ENCODE results near the gene TNFSF9. TPM values are rescaled to one million over a fixed set of nuclear protein-coding genes. Genes with fewer than 3 reads are reported as not detected.
"Not testable (repeated sequence)": the region's sequence is repeated elsewhere in the genome, so short reads cannot be mapped to it uniquely, and the experiment has no call there.

TNFSF9 gene
- total and polyA plus RNA-seq, 4 donors, result 0.08 to 0.12 TPM; not detected in 2

- H3K4me1 ChIP-seq (ENCODE audit: control insufficient read depth in 4 of 4, insufficient read depth in 4 of 4, low read length in 3 of 4), result no peaks in the 10 kb centered on the region
- TF ChIP-seq HNF4A (conservative IDR thresholded peaks at IDR 0.05) (no peak), REST (IDR thresholded peaks at IDR 0.05) (peak; percentile 98)
- H3K4me3 ChIP-seq (ENCODE audit: low read depth in 1 of 3, low read length in 3 of 3), result no peak overlapping the region
- no peak overlapping the region for H3K9ac ChIP-seq (ENCODE audit: low read depth in 1 of 2, low read length in 2 of 2)
- H3K27me3 ChIP-seq (ENCODE audit: control insufficient read depth in 4 of 4, insufficient read depth in 4 of 4, low read length in 3 of 4), result peaks cover 0 to 2% (median under 1%) of the 10 kb centered on the region in 4 donors
- H3K36me3 ChIP-seq (ENCODE audit: control insufficient read depth in 4 of 4, insufficient read depth in 3 of 4, low read depth in 1 of 4, low read length in 3 of 4), result no peaks in the 10 kb centered on the region
- WGBS, result 63% methylated on average over 2 of the region's 2 CpGs
- no peak overlapping the region for H3K27ac ChIP-seq (ENCODE audit: low read depth in 1 of 2, low read length in 2 of 2)
- DNase-seq (ENCODE audit: low spot score), result no peak
- H3K9me3 ChIP-seq (ENCODE audit: control insufficient read depth in 4 of 4, low read length in 3 of 4), result peaks cover 0 to 15% (median 3%) of the 10 kb centered on the region in 4 donors
Measured at GRCh38 chr19:6564393-6564792, 33.6 kb downstream of the TNFSF9 start.

GRCh38 chr19:6566727-6567126 is 35.9 kb downstream of the TNFSF9 start:
- DNase-seq (ENCODE audit: low spot score); H3K36me3 ChIP-seq (ENCODE audit: control insufficient read depth in 4 of 4, insufficient read depth in 3 of 4, low read depth in 1 of 4, low read length in 3 of 4); H3K9ac ChIP-seq (ENCODE audit: low read depth in 1 of 2, low read length in 2 of 2); H3K27ac ChIP-seq (ENCODE audit: low read depth in 1 of 2, low read length in 2 of 2); H3K4me3 ChIP-seq (ENCODE audit: low read depth in 1 of 3, low read length in 3 of 3); H3K27me3 ChIP-seq (ENCODE audit: control insufficient read depth in 4 of 4, insufficient read depth in 4 of 4, low read length in 3 of 4); H3K4me1 ChIP-seq (ENCODE audit: control insufficient read depth in 4 of 4, insufficient read depth in 4 of 4, low read length in 3 of 4): not testable (repeated sequence)
- WGBS, result 59% methylated on average over 3 of the region's 3 CpGs
- H3K9me3 ChIP-seq (ENCODE audit: control insufficient read depth in 4 of 4, low read length in 3 of 4), result peaks cover 0 to 15% (median 5%) of the 10 kb centered on the region in 4 donors

GRCh38 chr19:6568010-6568526 is 37.2 kb downstream of the TNFSF9 start:
- Histone ChIP-seq H3K9me3 (ENCODE audit: control insufficient read depth in 4 of 4, low read length in 3 of 4) (peaks cover 0 to 15% (median 5%) of the 10 kb centered on the region in 4 donors), H3K27me3 (ENCODE audit: control insufficient read depth in 4 of 4, insufficient read depth in 4 of 4, low read length in 3 of 4) (peaks cover 0 to 5% (median under 1%) of the 10 kb centered on the region in 4 donors), H3K4me1 (ENCODE audit: control insufficient read depth in 4 of 4, insufficient read depth in 4 of 4, low read length in 3 of 4) (no peaks in the 10 kb centered on the region), H3K36me3 (ENCODE audit: control insufficient read depth in 4 of 4, insufficient read depth in 3 of 4, low read depth in 1 of 4, low read length in 3 of 4) (no peaks in the 10 kb centered on the region), H3K27ac (ENCODE audit: low read depth in 1 of 2, low read length in 2 of 2) (no peak overlapping the region), H3K9ac (ENCODE audit: low read depth in 1 of 2, low read length in 2 of 2) (no peak overlapping the region), H3K4me3 (ENCODE audit: low read depth in 1 of 3, low read length in 3 of 3) (no peak overlapping the region)
- no peak for TF ChIP-seq EGR1 (IDR thresholded peaks at IDR 0.05; ENCODE audit: low read depth in 2 of 2)
- TF ChIP-seq JUND (IDR thresholded peaks at IDR 0.05), result no peak
- no peak for TF ChIP-seq SP1 (IDR thresholded peaks at IDR 0.05)
- TF ChIP-seq HNF4A (conservative IDR thresholded peaks at IDR 0.05), result no peak
- TF ChIP-seq GABPA (IDR thresholded peaks at IDR 0.05 in 1 of 2, conservative IDR thresholded peaks at IDR 0.05 in 1 of 2), result no peak
- TF ChIP-seq FOXA2 (IDR thresholded peaks at IDR 0.05), result no peak
- TF ChIP-seq RXRA (IDR thresholded peaks at IDR 0.05), result no peak
- TF ChIP-seq MAX (IDR thresholded peaks at IDR 0.05), result no peak
- no peak for TF ChIP-seq NR2F2 (IDR thresholded peaks at IDR 0.05)
- no peak for TF ChIP-seq ATF3 (IDR thresholded peaks at IDR 0.05)
- no peak for TF ChIP-seq ZBTB33 (IDR thresholded peaks at IDR 0.05)
- no peak for TF ChIP-seq FOXA1 (IDR thresholded peaks at IDR 0.05)
- TF ChIP-seq HNF4G (IDR thresholded peaks at IDR 0.05), result no peak
- no peak for TF ChIP-seq YY1 (IDR thresholded peaks at IDR 0.05)
- no peak for TF ChIP-seq REST (IDR thresholded peaks at IDR 0.05)
- TF ChIP-seq CTCF (IDR thresholded peaks at IDR 0.05; ENCODE audit: low read depth, low read length, missing input control), result no peak
- no peak for TF ChIP-seq RAD21 (IDR thresholded peaks at IDR 0.05)
- WGBS, result 68% methylated on average over 8 of the region's 8 CpGs
- DNase-seq (ENCODE audit: low spot score), result no peak

All from liver (tissue), 9 donors.